MCF 10A (cell line): ENCODE data around the gene AHCYL1. TPM values are rescaled to one million over a fixed set of nuclear protein-coding genes. Genes with fewer than 3 reads are reported as not detected.

Experiments
- BruUV-seq: library from RNA; stranded (reverse); fragments of 400-500 nt; replicated peaks from 2 replicates; lab custom pipeline; 2021; lab: Mats Ljungman, UMichigan
- CTCF ChIA-PET: fragments of 300-600 bp; sonication (Branson Sonifier 250); formaldehyde crosslinking; extraction: SDS; loops from one replicate; lab custom pipeline; 2021; ENCODE audit warnings: antibody characterized with exemption, inconsistent platforms; lab: Yijun Ruan, JAX
- POLR2A ChIA-PET: fragments of 300-600, 350-650 bp; sonication (Branson Sonifier 250); formaldehyde crosslinking; extraction: SDS; loops from one replicate; lab custom pipeline; 2020; ENCODE audit warnings: antibody characterized with exemption, inconsistent platforms; lab: Yijun Ruan, JAX
- DNase-seq: peaks from one replicate; pipeline ENCODE4 v3.0.0-alpha.2; 2018; ENCODE audit not compliant: unreplicated experiment
- H3K27ac Mint-ChIP-seq: one replicate; pipeline ENCODE4 v1.8.0; 2022; ENCODE audit warnings: mild to moderate bottlenecking, low read depth, mixed read lengths; ENCODE audit not compliant: unreplicated experiment
- H3K27me3 Mint-ChIP-seq: one replicate; pipeline ENCODE4 v1.8.0; 2022; ENCODE audit warnings: mixed read lengths; ENCODE audit not compliant: insufficient read depth, unreplicated experiment
- H3K36me3 Mint-ChIP-seq: one replicate; pipeline ENCODE4 v1.8.0; 2022; ENCODE audit warnings: mild to moderate bottlenecking, moderate library complexity, mixed read lengths; ENCODE audit not compliant: insufficient read depth, unreplicated experiment
- H3K4me1 Mint-ChIP-seq: one replicate; pipeline ENCODE4 v1.8.0; 2022; ENCODE audit warnings: mixed read lengths; ENCODE audit not compliant: insufficient read depth, unreplicated experiment
- H3K4me3 Mint-ChIP-seq: one replicate; pipeline ENCODE4 v1.8.0; 2022; ENCODE audit warnings: mild to moderate bottlenecking, moderate library complexity, mixed read lengths; ENCODE audit not compliant: unreplicated experiment
- H3K9me3 Mint-ChIP-seq: one replicate; pipeline ENCODE4 v1.8.0; 2022; ENCODE audit warnings: mixed read lengths; ENCODE audit not compliant: unreplicated experiment
- intact Hi-C: fragments of 100-400 bp; cut with micrococcal nuclease; formaldehyde crosslinking; loops from 2 replicates; pipeline ENCODE4 v1.14.1; 2022
- total RNA-seq: library from RNA; stranded (reverse); gene quantifications from 2 replicates; pipeline ENCODE4 v1.2.3, GENCODE V29; 2022
- TF ChIP-seq, protein P1 (sequence below): fragments of 200-600 bp; IDR thresholded peaks from one replicate; pipeline ENCODE4 v1.8.0; 2022; ENCODE audit warnings: antibody characterized with exemption, mild to moderate bottlenecking; ENCODE audit not compliant: unreplicated experiment

Gene AHCYL1
- total RNA-seq, 1 experiment from 2014 or later: 104 TPM

DNA sequence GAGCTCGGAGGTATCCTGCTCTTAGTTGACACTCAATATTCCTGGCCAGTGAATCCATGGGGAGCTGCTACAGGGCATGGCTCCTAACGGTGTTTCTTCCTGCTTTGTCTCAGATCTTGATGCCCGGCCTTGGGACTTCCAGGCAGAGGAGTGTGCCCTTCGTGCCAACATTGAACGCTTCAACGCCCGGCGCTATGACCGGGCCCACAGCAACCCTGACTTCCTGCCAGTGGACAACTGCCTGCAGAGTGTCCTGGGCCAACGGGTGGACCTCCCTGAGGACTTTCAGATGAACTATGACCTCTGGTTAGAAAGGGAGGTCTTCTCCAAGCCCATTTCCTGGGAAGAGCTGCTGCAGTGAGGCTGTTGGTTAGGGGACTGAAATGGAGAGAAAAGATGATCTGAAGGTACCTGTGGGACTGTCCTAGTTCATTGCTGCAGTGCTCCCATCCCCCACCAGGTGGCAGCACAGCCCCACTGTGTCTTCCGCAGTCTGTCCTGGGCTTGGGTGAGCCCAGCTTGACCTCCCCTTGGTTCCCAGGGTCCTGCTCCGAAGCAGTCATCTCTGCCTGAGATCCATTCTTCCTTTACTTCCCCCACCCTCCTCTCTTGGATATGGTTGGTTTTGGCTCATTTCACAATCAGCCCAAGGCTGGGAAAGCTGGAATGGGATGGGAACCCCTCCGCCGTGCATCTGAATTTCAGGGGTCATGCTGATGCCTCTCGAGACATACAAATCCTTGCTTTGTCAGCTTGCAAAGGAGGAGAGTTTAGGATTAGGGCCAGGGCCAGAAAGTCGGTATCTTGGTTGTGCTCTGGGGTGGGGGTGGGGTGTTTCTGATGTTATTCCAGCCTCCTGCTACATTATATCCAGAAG lies 69.2 kb downstream of the AHCYL1 start:
- POLR2A ChIA-PET: interaction anchor here (0.6 to 1.2 kb wide), 2 partner anchors 19 to 39 kb away, joined by 3 to 5 read pairs; no protein-coding TSS in a partner anchor
- CTCF ChIA-PET: interaction anchor here (0.5 to 9.6 kb wide), 34 partner anchors 11 to 1246 kb away, joined by 3 to 183 read pairs (median 4); partner anchors contain the start of genes AHCYL1, STRIP1 and UBL4B
- DNase-seq: peak; percentile 57
- Mint-ChIP-seq H3K4me3 (no peak overlapping the region), H3K27ac (peak overlapping the region; percentile 12), H3K36me3 (peaks cover 74% of the 10 kb centered on the region), H3K27me3 (no peaks in the 10 kb centered on the region), H3K9me3 (no peaks in the 10 kb centered on the region), H3K4me1 (peaks cover 2% of the 10 kb centered on the region)
- intact Hi-C loops: loop anchor here (1.0 to 10.0 kb wide), 2 partner anchors 53 to 441 kb away; no protein-coding TSS in a partner anchor
- TSS peak; percentile 12 for BruUV-seq
- TF ChIP-seq, protein P1, sequence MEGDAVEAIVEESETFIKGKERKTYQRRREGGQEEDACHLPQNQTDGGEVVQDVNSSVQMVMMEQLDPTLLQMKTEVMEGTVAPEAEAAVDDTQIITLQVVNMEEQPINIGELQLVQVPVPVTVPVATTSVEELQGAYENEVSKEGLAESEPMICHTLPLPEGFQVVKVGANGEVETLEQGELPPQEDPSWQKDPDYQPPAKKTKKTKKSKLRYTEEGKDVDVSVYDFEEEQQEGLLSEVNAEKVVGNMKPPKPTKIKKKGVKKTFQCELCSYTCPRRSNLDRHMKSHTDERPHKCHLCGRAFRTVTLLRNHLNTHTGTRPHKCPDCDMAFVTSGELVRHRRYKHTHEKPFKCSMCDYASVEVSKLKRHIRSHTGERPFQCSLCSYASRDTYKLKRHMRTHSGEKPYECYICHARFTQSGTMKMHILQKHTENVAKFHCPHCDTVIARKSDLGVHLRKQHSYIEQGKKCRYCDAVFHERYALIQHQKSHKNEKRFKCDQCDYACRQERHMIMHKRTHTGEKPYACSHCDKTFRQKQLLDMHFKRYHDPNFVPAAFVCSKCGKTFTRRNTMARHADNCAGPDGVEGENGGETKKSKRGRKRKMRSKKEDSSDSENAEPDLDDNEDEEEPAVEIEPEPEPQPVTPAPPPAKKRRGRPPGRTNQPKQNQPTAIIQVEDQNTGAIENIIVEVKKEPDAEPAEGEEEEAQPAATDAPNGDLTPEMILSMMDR: peak; percentile 87

DNA sequence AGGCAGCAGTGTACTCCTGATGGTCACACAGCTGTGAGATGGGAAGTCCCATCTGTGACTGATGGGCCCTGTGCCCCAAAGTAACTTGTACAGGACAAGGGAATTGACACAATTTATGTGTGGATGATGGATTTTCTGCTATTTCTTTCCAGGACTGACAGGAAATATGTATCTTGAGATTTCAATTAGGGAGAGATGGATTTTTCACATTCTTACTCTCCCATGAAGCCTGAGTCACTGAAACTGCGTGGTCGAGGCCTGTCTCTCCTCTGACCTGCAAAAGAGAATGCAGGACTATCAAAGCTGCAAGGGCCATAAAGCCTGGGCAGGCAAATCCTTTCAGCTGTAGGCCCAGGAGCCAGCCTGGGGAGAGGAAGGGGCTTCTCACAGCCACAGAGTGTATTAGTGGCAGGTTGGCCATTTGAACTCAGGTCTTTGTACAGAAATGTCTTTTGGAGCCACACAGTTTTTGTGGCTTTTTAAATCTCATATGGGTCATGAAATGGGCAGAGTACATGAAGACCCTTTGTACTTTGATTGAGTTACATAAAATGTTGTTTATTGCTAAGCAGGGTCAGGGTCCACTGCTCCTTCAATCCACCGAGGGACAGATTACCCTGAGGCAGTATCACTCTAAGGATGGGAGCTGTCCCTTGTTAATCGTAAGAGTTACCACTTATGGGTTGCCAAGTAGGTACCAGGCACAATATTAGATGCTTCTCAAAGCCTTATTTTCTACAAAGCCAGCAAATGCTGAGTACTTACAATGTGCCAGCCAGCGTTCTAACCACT lies 71.1 kb downstream of the AHCYL1 start:
- no TSS peak for BruUV-seq
- peaks cover 79% of the 10 kb centered on the region for H3K36me3 Mint-ChIP-seq
- no peaks in the 10 kb centered on the region for H3K27me3 Mint-ChIP-seq
- no peaks in the 10 kb centered on the region for H3K9me3 Mint-ChIP-seq
- POLR2A ChIA-PET: no interaction called here
- no peak overlapping the region for H3K27ac Mint-ChIP-seq
- CTCF ChIA-PET: interaction anchor here (0.7 to 9.6 kb wide), 6 partner anchors 10 to 357 kb away, joined by 3 to 183 read pairs (median 26); partner anchors contain the start of gene STRIP1
- no peak overlapping the region for H3K4me3 Mint-ChIP-seq
- DNase-seq: no peak
- intact Hi-C loops: loop anchor here (10.0 kb wide), 1 partner anchor 439 kb away; no protein-coding TSS in a partner anchor
- no peaks in the 10 kb centered on the region for H3K4me1 Mint-ChIP-seq
- TF ChIP-seq, protein P1: no peak

DNA sequence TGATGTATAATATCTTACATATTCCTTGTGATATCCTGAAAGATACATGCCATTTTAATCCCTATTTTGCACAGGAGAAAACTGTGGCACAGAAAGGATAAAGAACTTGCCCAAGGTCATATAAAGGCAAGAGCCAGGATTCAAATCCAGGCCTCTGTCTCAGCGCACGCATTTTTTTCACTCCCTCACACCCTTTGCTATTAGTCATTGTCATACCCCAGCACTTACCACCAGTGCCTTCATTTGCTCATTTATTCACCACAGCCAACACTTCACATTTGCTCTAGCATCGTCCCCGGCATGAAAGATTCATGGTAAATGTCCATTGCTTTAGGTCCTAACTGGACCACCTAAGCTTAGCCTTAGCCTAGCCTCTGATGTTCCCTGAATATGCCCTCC lies 71.7 kb downstream of the AHCYL1 start:
- no peaks in the 10 kb centered on the region for H3K4me1 Mint-ChIP-seq
- no peak overlapping the region for H3K4me3 Mint-ChIP-seq
- no peak for DNase-seq
- H3K27me3 Mint-ChIP-seq: no peaks in the 10 kb centered on the region
- CTCF ChIA-PET: interaction anchor here (0.6 to 9.6 kb wide), 6 partner anchors 11 to 394 kb away, joined by 3 to 183 read pairs (median 4); no protein-coding TSS in a partner anchor
- TF ChIP-seq, protein P1: no peak
- peaks cover 74% of the 10 kb centered on the region for H3K36me3 Mint-ChIP-seq
- POLR2A ChIA-PET: interaction anchor here (0.8 kb wide), 1 partner anchor 449 kb away, joined by 3 read pairs; no protein-coding TSS in a partner anchor
- no TSS peak for BruUV-seq
- no peak overlapping the region for H3K27ac Mint-ChIP-seq
- intact Hi-C loops: loop anchor here (10.0 kb wide), 1 partner anchor 439 kb away; no protein-coding TSS in a partner anchor
- no peaks in the 10 kb centered on the region for H3K9me3 Mint-ChIP-seq
